HFFc6 (cell line): ENCODE results near the gene TCF7L1. TPM values are rescaled to one million over a fixed set of nuclear protein-coding genes. Genes with fewer than 3 reads are reported as not detected.

ENCODE experiments used
- DNase-seq: peaks from one replicate; pipeline ENCODE4 v3.0.0-alpha.2; 2018
- H3K27ac Mint-ChIP-seq: 2 replicates; pipeline ENCODE4 v1.8.0; 2020; ENCODE audit warnings: mild to moderate bottlenecking, mixed read lengths
- H3K27me3 Mint-ChIP-seq: 2 replicates; pipeline ENCODE4 v1.8.0; 2021; ENCODE audit warnings: mild to moderate bottlenecking, moderate library complexity, mixed read lengths; ENCODE audit not compliant: insufficient read depth
- H3K36me3 Mint-ChIP-seq: 2 replicates; pipeline ENCODE4 v1.8.0; 2021; ENCODE audit warnings: low read depth, mixed read lengths
- H3K4me1 Mint-ChIP-seq: 2 replicates; pipeline ENCODE4 v1.8.0; 2020; ENCODE audit warnings: low read depth, mixed read lengths
- H3K4me3 Mint-ChIP-seq: 2 replicates; pipeline ENCODE4 v1.8.0; 2020; ENCODE audit warnings: mild to moderate bottlenecking, moderate library complexity, mixed read lengths
- H3K9me3 Mint-ChIP-seq: 2 replicates; pipeline ENCODE4 v1.8.0; 2020; ENCODE audit warnings: mild to moderate bottlenecking, mixed read lengths
- CTCF ChIP-seq: fragments of 200-600 bp; sonication (generic); IDR thresholded peaks from 2 replicates; pipeline ENCODE4 v1.5.0; 2021; ENCODE audit warnings: antibody characterized with exemption, mild to moderate bottlenecking
- total RNA-seq, 6 experiments: library from RNA; stranded (reverse); fragmentation: NEBNext Ultra II Directional; extraction: Animal tissue kit (Norgen Biotek cat#: 25700); gene quantifications; 2 replicates in 1 of 6; 3 replicates in 5 of 6; pipeline ENCODE4 v1.2.3, GENCODE V29; 2021

TCF7L1 gene
- total RNA-seq, 6 experiments from 2014 or later = 2.6 to 10.3 (median 9.4) TPM

GRCh38 chr2:85162746-85163301 is 29.6 kb downstream of the TCF7L1 start:
- Mint-ChIP-seq H3K27ac (peak overlapping the region; percentile 50; the same call in 1 of the 2 replicates), H3K9me3 (no peaks in the 10 kb centered on the region), H3K36me3 (no peaks in the 10 kb centered on the region; the same call in 1 of the 2 replicates), H3K27me3 (peaks cover 2% of the 10 kb centered on the region; the same call in 1 of the 2 replicates), H3K4me3 (peak overlapping the region; percentile 47; the same call in 1 of the 2 replicates), H3K4me1 (peaks cover 35% of the 10 kb centered on the region)
- DNase-seq = no peak
- TF ChIP-seq CTCF = no peak

GRCh38 chr2:85163675-85164074 is 30.5 kb downstream of the TCF7L1 start:
- H3K4me1 Mint-ChIP-seq = peaks cover 35% of the 10 kb centered on the region
- H3K4me3 Mint-ChIP-seq = no peak overlapping the region

GRCh38 chr2:85164145-85164569 is 31.0 kb downstream of the TCF7L1 start:
- Mint-ChIP-seq H3K27me3 (peaks cover 2% of the 10 kb centered on the region; the same call in 1 of the 2 replicates), H3K4me1 (peaks cover 35% of the 10 kb centered on the region), H3K9me3 (no peaks in the 10 kb centered on the region), H3K4me3 (no peak overlapping the region), H3K27ac (no peak overlapping the region), H3K36me3 (no peaks in the 10 kb centered on the region; the same call in 1 of the 2 replicates)
- TF ChIP-seq CTCF = no peak
- no peak for DNase-seq

More at GRCh38 chr2:85163675-85164074, 30.5 kb downstream of the TCF7L1 start:
- no peak for TF ChIP-seq CTCF
- no peak for DNase-seq
- Mint-ChIP-seq H3K36me3 (no peaks in the 10 kb centered on the region; the same call in 1 of the 2 replicates), H3K9me3 (no peaks in the 10 kb centered on the region), H3K27me3 (peaks cover 2% of the 10 kb centered on the region; the same call in 1 of the 2 replicates), H3K27ac (no peak overlapping the region; the same call in 1 of the 2 replicates)

GRCh38 chr2:85165088-85165690 is 32.0 kb downstream of the TCF7L1 start:
- Mint-ChIP-seq H3K4me1 (peaks cover 35% of the 10 kb centered on the region), H3K27ac (no peak overlapping the region), H3K4me3 (no peak overlapping the region), H3K27me3 (no peaks in the 10 kb centered on the region; the same call in 1 of the 2 replicates), H3K9me3 (no peaks in the 10 kb centered on the region), H3K36me3 (no peaks in the 10 kb centered on the region; the same call in 1 of the 2 replicates)
- DNase-seq = no peak
- TF ChIP-seq CTCF = no peak

GRCh38 chr2:85166021-85166420 is 32.8 kb downstream of the TCF7L1 start:
- DNase-seq = no peak
- TF ChIP-seq CTCF = no peak
- H3K4me3 Mint-ChIP-seq = no peak overlapping the region
- no peaks in the 10 kb centered on the region; the same call in 1 of the 2 replicates for H3K27me3 Mint-ChIP-seq
- H3K27ac Mint-ChIP-seq = no peak overlapping the region
- H3K36me3 Mint-ChIP-seq = no peaks in the 10 kb centered on the region; the same call in 1 of the 2 replicates
- peaks cover 32% of the 10 kb centered on the region for H3K4me1 Mint-ChIP-seq
- no peaks in the 10 kb centered on the region for H3K9me3 Mint-ChIP-seq
